Endothelial cell of umbilical vein (primary cell): ENCODE results near the gene USP51. TPM values are rescaled to one million over a fixed set of nuclear protein-coding genes. Genes with fewer than 3 reads are reported as not detected.

ENCODE experiments used
- BruUV-seq: library from RNA; stranded (reverse); fragments of 400-500 nt; replicated peaks from 2 replicates; lab custom pipeline; 2021; lab: Mats Ljungman, UMichigan
- CTCF ChIA-PET: fragments of 300-600, 350-600 bp; sonication (Branson Sonifier 250); formaldehyde crosslinking; loops from one replicate; lab custom pipeline; 2021; ENCODE audit warnings: antibody characterized with exemption, inconsistent platforms; lab: Charles Lee
- POLR2A ChIA-PET: fragments of 300-600, 350-600 bp; sonication (Branson Sonifier 250); formaldehyde crosslinking; loops from one replicate; lab custom pipeline; 2021; ENCODE audit warnings: antibody characterized with exemption, inconsistent platforms; lab: Charles Lee
- DNase-seq: peaks from one replicate; pipeline ENCODE4 v3.0.0-alpha.2; 2011; ENCODE audit warnings: low read depth, low spot score
- FAIRE-seq: peaks from 2 replicates; lab custom pipeline; 2011; peaks lifted over from hg19 to GRCh38; lab: Jason Lieb, UNC
- H2AFZ ChIP-seq: 2 replicates; pipeline ENCODE4 v1.6.0; 2012; ENCODE audit warnings: low read depth, low read length, control low read depth, inconsistent platforms
- H3K27ac ChIP-seq: 2 replicates; pipeline ENCODE4 v1.5.1; 2011; ENCODE audit warnings: low read depth, mild to moderate bottlenecking, control low read depth, low read length, moderate library complexity; ENCODE audit not compliant: insufficient read depth
- H3K27me3 ChIP-seq, 2 experiments: 2 replicates each; pipeline versions ENCODE4 v1.6.0 to v1.6.1; 2011; ENCODE audit warnings: low read length in 2 of 2, mixed read lengths in 1 of 2; ENCODE audit not compliant: control insufficient read depth in 2 of 2, insufficient read depth in 2 of 2
- H3K36me3 ChIP-seq, 2 experiments: 2 replicates in 1 of 2; 3 replicates in 1 of 2; pipeline ENCODE4 v1.5.1; 2011; ENCODE audit warnings: low read length in 2 of 2, mild to moderate bottlenecking in 1 of 2, moderate library complexity in 1 of 2; ENCODE audit not compliant: control insufficient read depth in 2 of 2, insufficient read depth in 2 of 2; ENCODE audit errors: extremely low read depth in 1 of 2
- H3K4me1 ChIP-seq: 3 replicates; pipeline ENCODE4 v1.5.1; 2011; ENCODE audit warnings: mild to moderate bottlenecking, low read length; ENCODE audit not compliant: control insufficient read depth, insufficient read depth; ENCODE audit errors: extremely low read depth
- H3K4me2 ChIP-seq: 2 replicates; pipeline ENCODE4 v1.6.1; 2011; ENCODE audit warnings: low read length, control low read depth, mixed read lengths; ENCODE audit not compliant: insufficient read depth
- H3K4me3 ChIP-seq, 3 experiments: fragments of 200-600 bp in 1 of 3; sonication (generic), shearing (Covaris generic) in 1 of 3; replicated peaks in 1 of 3; 2 replicates each; pipeline ENCODE4 v1.5.1; 2011 to 2016; ENCODE audit warnings: control low read depth in 3 of 3, low read length in 3 of 3, mild to moderate bottlenecking in 2 of 3, inconsistent platforms in 1 of 3, low read depth in 1 of 3, moderate library complexity in 1 of 3; ENCODE audit not compliant: insufficient read depth in 1 of 3
- H3K79me2 ChIP-seq: 2 replicates; pipeline ENCODE4 v1.6.0; 2012; ENCODE audit warnings: low read length, inconsistent platforms; ENCODE audit not compliant: control insufficient read depth, insufficient read depth
- H3K9ac ChIP-seq: replicated peaks from 2 replicates; pipeline ENCODE3; 2011; ENCODE audit warnings: low read length, control low read depth; ENCODE audit not compliant: insufficient read depth; ENCODE audit errors: extremely low read depth
- H3K9me1 ChIP-seq: replicated peaks from 3 replicates; pipeline ENCODE4 v1.6.0; 2011; ENCODE audit warnings: mild to moderate bottlenecking, low read length; ENCODE audit not compliant: control insufficient read depth, insufficient read depth; ENCODE audit errors: extremely low read depth
- H3K9me3 ChIP-seq: replicated peaks from 2 replicates; pipeline ENCODE4 v1.5.1; 2012; ENCODE audit warnings: low read length, inconsistent platforms; ENCODE audit not compliant: control insufficient read depth, insufficient read depth
- H4K20me1 ChIP-seq: replicated peaks from 2 replicates; pipeline ENCODE3; 2011; ENCODE audit warnings: mild to moderate bottlenecking, low read length; ENCODE audit not compliant: control insufficient read depth, insufficient read depth; ENCODE audit errors: extremely low read depth
- CTCF ChIP-seq, 2 donors: IDR thresholded peaks; 1 replicate in 1 of 2; 2 replicates in 1 of 2; pipeline ENCODE4 v1.5.1; 2011; ENCODE audit warnings: low read length in 2 of 2, mild to moderate bottlenecking in 2 of 2, moderate library complexity in 2 of 2, control low read depth in 1 of 2, inconsistent platforms in 1 of 2, low read depth in 1 of 2; ENCODE audit not compliant: insufficient read depth in 1 of 2; ENCODE audit errors: extremely low read depth in 1 of 2
- EZH2 ChIP-seq: IDR thresholded peaks from 2 replicates; pipeline ENCODE4 v1.6.1; 2012; ENCODE audit warnings: borderline replicate concordance, low read depth, mild to moderate bottlenecking, moderate library complexity, low read length, inconsistent platforms; ENCODE audit not compliant: severe bottlenecking
- FOS ChIP-seq: IDR thresholded peaks from 2 replicates; pipeline ENCODE4 v1.6.1; 2011; ENCODE audit warnings: mild to moderate bottlenecking, low read length, moderate library complexity, borderline replicate concordance; ENCODE audit not compliant: insufficient read depth
- GATA2 ChIP-seq: IDR thresholded peaks from 2 replicates; pipeline ENCODE4 v1.7.0; 2011; ENCODE audit warnings: low read depth, mild to moderate bottlenecking, moderate library complexity, mixed read lengths, low read length; ENCODE audit not compliant: insufficient read length, insufficient read depth
- JUN ChIP-seq: IDR thresholded peaks from 2 replicates; pipeline ENCODE4 v1.6.1; 2011; ENCODE audit warnings: borderline replicate concordance, low read depth; ENCODE audit not compliant: insufficient read length, insufficient read depth
- MAX ChIP-seq: IDR thresholded peaks from 2 replicates; pipeline ENCODE4 v1.6.1; 2011; ENCODE audit not compliant: insufficient read depth, insufficient read length
- MYC ChIP-seq: IDR thresholded peaks from one replicate; pipeline ENCODE4 v1.6.1; 2011; ENCODE audit warnings: mild to moderate bottlenecking, low read depth, low read length
- POLR2A ChIP-seq: IDR thresholded peaks from 2 replicates; pipeline ENCODE4 v1.6.1; 2012; ENCODE audit warnings: low read depth, mild to moderate bottlenecking, control low read depth, low read length
- POLR2AphosphoS5 ChIP-seq: IDR thresholded peaks from 2 replicates; pipeline ENCODE4 v1.6.1; 2012; ENCODE audit warnings: low read depth, mild to moderate bottlenecking, control low read depth, low read length, moderate library complexity; ENCODE audit not compliant: insufficient read depth
- dilution Hi-C: fragments of 300-500 bp; cut with MboI; formaldehyde crosslinking; loops from one replicate; pipeline ENCODE4 v1.15.0; 2019; ENCODE audit warnings: low sequenced_read_pairs; ENCODE audit not compliant: extremely low pct_ligation_motif_present
- intact Hi-C: fragments of 100-400 bp; cut with micrococcal nuclease; formaldehyde crosslinking; loops from one replicate; pipeline ENCODE4 v1.10.0; 2022
- polyA plus RNA-seq, 4 experiments: library from polyadenylated mRNA; depleted of rRNA in 3 of 4; stranded (reverse) in 3 of 4; unstranded in 1 of 4; fragments of >200 nt; gene quantifications; 2 replicates each; pipeline versions ENCODE4 v1.2.1 to v1.2.3, GENCODE V29; 2011 to 2012; ENCODE audit warnings: missing spikeins in 1 of 4
- total RNA-seq: library from RNA; stranded (reverse); gene quantifications from 2 replicates; pipeline ENCODE4 v1.2.3, GENCODE V29; 2021

USP51 gene
- total and polyA plus RNA-seq, 2 donors (not counting 3 experiments of a cell fraction or from before 2014, with no cell fraction given): 0.77 to 0.86 TPM

GRCh38 chrX:55523356-55523755 is 33.7 kb upstream of the USP51 start:
- H3K79me2 ChIP-seq: no peaks in the 10 kb centered on the region
- H3K9me3 ChIP-seq: no peaks in the 10 kb centered on the region
- H3K4me2 ChIP-seq: no peak overlapping the region
- CTCF ChIA-PET: interaction anchor here (0.9 kb wide), 1 partner anchor 24 kb away, joined by 3 read pairs; no protein-coding TSS in a partner anchor
- intact Hi-C loops: no loop called here
- DNase-seq: no peak
- no peaks in the 10 kb centered on the region for H4K20me1 ChIP-seq
- TF ChIP-seq CTCF (IDR thresholded peaks at IDR 0.05; ENCODE audit: extremely low read depth in 1 of 2, insufficient read depth in 1 of 2, low read depth in 1 of 2, low read length in 2 of 2) (no peak), JUN (no peak), POLR2AphosphoS5 (no peak), GATA2 (no peak), FOS (no peak), MYC (no peak), POLR2A (no peak), EZH2 (no peak), MAX (no peak)
- H3K27me3 ChIP-seq: no peaks in the 10 kb centered on the region
- H3K9me1 ChIP-seq: no peaks in the 10 kb centered on the region
- no peak for FAIRE-seq
- POLR2A ChIA-PET: no interaction called here
- H3K4me3 ChIP-seq: no peak overlapping the region
- dilution Hi-C loops: no loop called here
- peaks cover 3% of the 10 kb centered on the region for H3K4me1 ChIP-seq
- no peak overlapping the region for H3K27ac ChIP-seq
- H3K9ac ChIP-seq: no peak overlapping the region
- no TSS peak for BruUV-seq
- no peak overlapping the region for H2AFZ ChIP-seq
- no peaks in the 10 kb centered on the region for H3K36me3 ChIP-seq
